Measurements from ENCODE around the gene CLPSL2. TPM values are rescaled to one million over a fixed set of nuclear protein-coding genes. Genes with fewer than 3 reads are reported as not detected.
"Not testable (repeated sequence)": the region's sequence is repeated elsewhere in the genome, so short reads cannot be mapped to it uniquely, and the experiment has no call there.

CLPSL2 gene
- total RNA-seq, 1 donor, result not detected

DNA sequence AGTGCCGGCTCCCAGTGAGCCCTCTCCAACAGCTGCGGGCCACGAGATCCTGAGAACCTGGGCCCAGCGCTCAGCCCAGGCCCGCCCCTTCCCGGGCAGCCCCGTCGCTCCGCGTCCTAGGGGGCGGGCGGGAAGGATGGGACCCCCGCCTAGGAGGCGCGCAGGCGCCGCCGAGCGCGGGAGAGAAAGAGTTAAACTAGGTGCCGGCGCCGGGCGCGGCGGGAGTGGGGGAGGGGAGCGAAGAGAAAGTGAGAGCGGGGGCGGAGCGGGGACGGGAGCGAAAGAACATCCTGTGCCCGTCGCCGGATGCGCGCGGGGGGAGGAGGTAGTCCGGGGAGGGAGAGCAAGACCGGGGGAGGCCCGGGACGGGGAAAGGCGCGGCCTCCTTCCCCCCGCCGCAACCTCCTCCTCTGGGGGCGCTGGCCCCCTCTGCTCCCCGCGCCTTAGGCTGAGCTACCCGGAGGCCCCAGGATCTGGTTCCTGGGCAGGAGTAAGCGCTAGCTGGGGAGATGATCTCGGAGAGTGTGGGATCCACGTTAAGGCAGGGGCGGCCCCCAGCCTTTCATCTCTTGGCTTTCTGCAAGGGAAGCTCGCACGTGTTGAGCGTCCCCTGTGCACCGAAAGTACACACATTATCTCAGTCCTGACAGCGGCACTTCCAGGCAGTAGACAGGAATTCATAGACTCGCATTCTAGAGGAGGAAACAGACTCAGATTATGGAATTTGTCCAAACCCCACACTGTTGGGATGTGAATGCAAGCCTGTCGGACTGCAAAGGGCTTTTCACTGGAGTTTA, 44.5 kb upstream of the CLPSL2 start:
- TF ChIP-seq CTCF (IDR thresholded peaks at IDR 0.05; ENCODE audit: extremely low read depth, low read depth, low read length), result no peak
- Histone ChIP-seq H3K27ac (ENCODE audit: low read depth, low read length) (peak overlapping the region; percentile 83), H2AFZ (ENCODE audit: low read length) (peak overlapping the region; percentile 97), H4K20me1 (ENCODE audit: insufficient read depth, low read length) (no peaks in the 10 kb centered on the region), H3K27me3 (ENCODE audit: insufficient read depth, low read length) (no peaks in the 10 kb centered on the region), H3K36me3 (ENCODE audit: insufficient read depth, low read length) (no peaks in the 10 kb centered on the region), H3K4me3 (ENCODE audit: insufficient read depth, low read length) (peak overlapping the region; percentile 90), H3K4me1 (ENCODE audit: insufficient read depth, low read length) (peaks cover 20% of the 10 kb centered on the region), H3K4me2 (ENCODE audit: insufficient read depth, low read length) (peak overlapping the region; percentile 99), H3K79me2 (ENCODE audit: insufficient read depth, low read length) (no peaks in the 10 kb centered on the region), H3K9me3 (ENCODE audit: low read depth, low read length) (no peaks in the 10 kb centered on the region)
- DNase-seq (ENCODE audit: insufficient read length, low spot score, missing footprints), result peak; percentile 97

DNA sequence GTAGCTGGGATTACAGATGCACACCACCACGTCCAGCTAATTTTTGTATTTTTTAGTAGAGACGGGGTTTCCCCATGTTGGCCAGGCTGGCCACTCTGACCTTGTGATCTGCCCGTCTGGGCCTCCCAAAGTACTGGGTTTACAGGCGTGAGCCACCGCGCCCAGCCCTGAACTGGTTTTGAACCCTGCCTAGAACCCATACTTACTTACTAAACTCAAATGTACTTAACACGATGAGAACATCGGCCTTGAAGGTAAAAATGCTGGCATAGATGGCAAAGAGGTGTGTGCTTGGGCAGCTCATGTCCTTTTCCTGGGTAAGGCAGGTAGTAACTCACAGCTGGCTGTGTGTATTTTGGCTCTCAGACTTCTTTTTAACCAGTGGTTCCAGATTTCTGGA, 42.8 kb upstream of the CLPSL2 start:
- Histone ChIP-seq H3K4me2 (ENCODE audit: insufficient read depth, low read length) (no peak overlapping the region), H3K36me3 (ENCODE audit: insufficient read depth, low read length) (no peaks in the 10 kb centered on the region), H3K9me3 (ENCODE audit: low read depth, low read length) (no peaks in the 10 kb centered on the region), H3K79me2 (ENCODE audit: insufficient read depth, low read length) (no peaks in the 10 kb centered on the region), H3K27me3 (ENCODE audit: insufficient read depth, low read length) (no peaks in the 10 kb centered on the region), H3K4me3 (ENCODE audit: insufficient read depth, low read length) (no peak overlapping the region), H4K20me1 (ENCODE audit: insufficient read depth, low read length) (no peaks in the 10 kb centered on the region), H3K4me1 (ENCODE audit: insufficient read depth, low read length) (peaks cover 7% of the 10 kb centered on the region), H3K27ac (ENCODE audit: low read depth, low read length) (no peak overlapping the region), H2AFZ (ENCODE audit: low read length) (no peak overlapping the region)
- no peak for DNase-seq (ENCODE audit: insufficient read length, low spot score, missing footprints)
- TF ChIP-seq CTCF (IDR thresholded peaks at IDR 0.05; ENCODE audit: extremely low read depth, low read depth, low read length), result no peak

GRCh38 chr6:35734319-35734718, 42.1 kb upstream of the CLPSL2 start:
- not testable (repeated sequence) for H3K9me3 ChIP-seq (ENCODE audit: low read depth, low read length); H3K4me1 ChIP-seq (ENCODE audit: insufficient read depth, low read length); H3K4me2 ChIP-seq (ENCODE audit: insufficient read depth, low read length); H3K27ac ChIP-seq (ENCODE audit: low read depth, low read length); H3K27me3 ChIP-seq (ENCODE audit: insufficient read depth, low read length); DNase-seq (ENCODE audit: insufficient read length, low spot score, missing footprints); H4K20me1 ChIP-seq (ENCODE audit: insufficient read depth, low read length); H3K4me3 ChIP-seq (ENCODE audit: insufficient read depth, low read length); H2AFZ ChIP-seq (ENCODE audit: low read length); H3K36me3 ChIP-seq (ENCODE audit: insufficient read depth, low read length); H3K79me2 ChIP-seq (ENCODE audit: insufficient read depth, low read length)

DNA sequence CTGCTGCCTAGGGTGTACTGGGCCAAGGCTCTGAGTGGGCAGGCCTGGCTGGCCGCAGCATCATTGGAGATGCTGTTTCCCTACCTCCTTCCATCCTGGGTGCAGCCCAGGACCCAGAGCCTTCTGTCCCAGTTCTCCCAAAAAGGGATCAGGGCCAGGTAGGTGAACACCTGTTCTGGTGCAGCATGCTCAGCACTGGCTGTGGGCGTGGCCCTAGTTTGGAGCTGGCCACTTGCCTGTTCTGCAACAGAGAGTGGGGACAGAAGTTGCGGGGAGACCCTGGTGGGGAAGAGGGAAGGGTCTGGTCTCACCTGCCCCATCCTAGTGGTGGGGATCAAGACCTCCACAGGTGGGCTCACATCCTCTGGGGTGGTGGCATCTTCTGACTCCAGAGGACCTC, 40.9 kb upstream of the CLPSL2 start:
- no peak for TF ChIP-seq CTCF (IDR thresholded peaks at IDR 0.05; ENCODE audit: extremely low read depth, low read depth, low read length)
- no peaks in the 10 kb centered on the region for H4K20me1 ChIP-seq (ENCODE audit: insufficient read depth, low read length)
- DNase-seq (ENCODE audit: insufficient read length, low spot score, missing footprints), result no peak

More for the DNA sequence above, 40.9 kb upstream of the CLPSL2 start:
- H3K9me3 ChIP-seq (ENCODE audit: low read depth, low read length), result no peaks in the 10 kb centered on the region
- H3K4me1 ChIP-seq (ENCODE audit: insufficient read depth, low read length), result peaks cover 7% of the 10 kb centered on the region
- H3K27me3 ChIP-seq (ENCODE audit: insufficient read depth, low read length), result no peaks in the 10 kb centered on the region
- H3K27ac ChIP-seq (ENCODE audit: low read depth, low read length), result no peak overlapping the region
- no peak overlapping the region for H3K4me2 ChIP-seq (ENCODE audit: insufficient read depth, low read length)
- no peak overlapping the region for H3K4me3 ChIP-seq (ENCODE audit: insufficient read depth, low read length)
- no peaks in the 10 kb centered on the region for H3K79me2 ChIP-seq (ENCODE audit: insufficient read depth, low read length)
- no peak overlapping the region for H2AFZ ChIP-seq (ENCODE audit: low read length)
- H3K36me3 ChIP-seq (ENCODE audit: insufficient read depth, low read length), result no peaks in the 10 kb centered on the region

Measured in osteoblast (primary cell).